Mononuclear cell (primary cell): ENCODE measurements around the gene ALDH3B2. TPM values are rescaled to one million over a fixed set of nuclear protein-coding genes. Genes with fewer than 3 reads are reported as not detected.
"Not testable (repeated sequence)": the region's sequence is repeated elsewhere in the genome, so short reads cannot be mapped to it uniquely, and the experiment has no call there.

ENCODE experiments used
- H3K27me3 ChIP-seq: 2 replicates; pipeline ENCODE4 v1.6.0; 2011; ENCODE audit warnings: low read length, control low read depth; ENCODE audit not compliant: insufficient read depth
- H3K4me1 ChIP-seq: 2 replicates; pipeline ENCODE4 v1.5.1; 2011; ENCODE audit warnings: mild to moderate bottlenecking, low read length, control low read depth; ENCODE audit not compliant: insufficient read depth
- H3K4me3 ChIP-seq: 2 replicates; pipeline ENCODE4 v1.5.1; 2011; ENCODE audit warnings: mild to moderate bottlenecking, low read length, moderate library complexity
- H3K9me3 ChIP-seq: 2 replicates; pipeline ENCODE4 v1.5.1; 2011; ENCODE audit warnings: low read depth, mild to moderate bottlenecking, control low read depth, low read length
- total RNA-seq: library from RNA; depleted of rRNA; stranded (reverse); fragments of >200 nt; gene quantifications from one replicate; pipeline ENCODE4 v1.2.3, GENCODE V29; 2012

ALDH3B2 gene
- total RNA-seq, 1 donor: not detected

DNA sequence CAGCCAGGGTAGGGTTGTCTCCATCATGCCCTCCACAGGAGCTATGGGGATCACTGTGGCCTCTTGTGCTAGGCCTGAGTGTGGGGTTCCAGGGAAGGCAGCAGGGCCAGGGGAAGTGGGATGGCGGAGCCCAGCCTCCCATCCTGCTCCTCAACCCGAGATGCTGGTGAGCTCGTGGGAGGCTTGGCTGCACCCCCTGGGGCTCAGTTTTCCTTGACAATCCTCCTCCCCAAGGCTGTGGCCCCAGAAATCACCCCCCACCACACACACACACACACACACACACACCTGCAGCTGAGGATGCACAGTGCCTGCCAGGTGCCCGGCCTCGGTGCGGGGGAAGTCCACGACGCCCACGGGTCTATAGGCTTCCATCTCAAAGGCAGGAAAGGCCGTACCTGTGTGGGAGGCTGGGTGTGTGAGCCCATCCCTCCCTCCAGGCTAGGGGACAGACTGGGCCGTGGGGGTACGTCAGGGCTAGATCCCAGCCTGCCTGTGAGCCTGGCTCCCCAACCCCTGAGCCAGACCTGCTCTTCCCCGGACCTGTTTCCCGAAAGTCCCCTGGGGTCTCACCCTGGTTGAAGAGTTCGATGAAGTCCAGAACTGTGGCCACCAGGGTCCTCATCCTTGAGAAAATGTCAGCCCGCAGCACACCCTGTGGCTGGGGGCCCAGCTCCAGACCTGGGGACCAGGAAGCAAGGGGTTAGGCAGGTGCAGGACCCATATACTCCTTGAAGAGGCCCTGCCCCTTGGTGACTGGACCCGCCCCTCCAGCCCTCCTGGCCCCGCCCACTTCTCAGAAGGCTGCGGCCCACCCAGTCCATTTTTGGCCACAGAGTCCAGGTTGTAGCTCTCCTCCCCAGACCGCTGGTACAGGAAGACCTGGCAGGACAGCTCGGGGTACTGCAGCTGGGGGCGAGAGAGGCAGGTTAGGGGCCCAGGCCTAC lies 29.7 kb downstream of the ALDH3B2 start:
- peaks cover 39% of the 10 kb centered on the region for H3K4me1 ChIP-seq
- H3K9me3 ChIP-seq: no peaks in the 10 kb centered on the region
- no peak overlapping the region for H3K4me3 ChIP-seq
- no peaks in the 10 kb centered on the region for H3K27me3 ChIP-seq

DNA sequence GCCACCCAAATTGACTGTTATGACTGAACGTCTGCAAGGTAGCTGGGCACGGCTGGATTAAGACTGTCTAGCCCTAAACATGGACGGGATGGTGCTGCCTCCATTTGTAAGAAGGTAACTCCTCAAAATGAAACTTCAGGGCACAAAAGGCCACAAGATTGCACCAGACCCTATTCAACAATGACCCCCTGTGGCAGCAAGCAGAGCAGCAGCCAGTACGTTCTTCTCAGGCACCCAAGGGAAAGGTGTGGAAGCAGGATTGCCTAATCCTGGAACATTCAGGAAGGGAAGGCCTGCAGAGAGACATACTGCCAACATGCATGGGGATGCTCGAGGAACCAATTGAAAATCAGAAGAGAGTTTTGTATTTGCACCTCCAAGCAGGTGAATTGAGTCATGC lies 30.4 kb downstream of the ALDH3B2 start:
- H3K9me3 ChIP-seq: no peaks in the 10 kb centered on the region
- peaks cover 32% of the 10 kb centered on the region for H3K4me1 ChIP-seq
- H3K4me3 ChIP-seq: no peak overlapping the region
- no peaks in the 10 kb centered on the region for H3K27me3 ChIP-seq

DNA sequence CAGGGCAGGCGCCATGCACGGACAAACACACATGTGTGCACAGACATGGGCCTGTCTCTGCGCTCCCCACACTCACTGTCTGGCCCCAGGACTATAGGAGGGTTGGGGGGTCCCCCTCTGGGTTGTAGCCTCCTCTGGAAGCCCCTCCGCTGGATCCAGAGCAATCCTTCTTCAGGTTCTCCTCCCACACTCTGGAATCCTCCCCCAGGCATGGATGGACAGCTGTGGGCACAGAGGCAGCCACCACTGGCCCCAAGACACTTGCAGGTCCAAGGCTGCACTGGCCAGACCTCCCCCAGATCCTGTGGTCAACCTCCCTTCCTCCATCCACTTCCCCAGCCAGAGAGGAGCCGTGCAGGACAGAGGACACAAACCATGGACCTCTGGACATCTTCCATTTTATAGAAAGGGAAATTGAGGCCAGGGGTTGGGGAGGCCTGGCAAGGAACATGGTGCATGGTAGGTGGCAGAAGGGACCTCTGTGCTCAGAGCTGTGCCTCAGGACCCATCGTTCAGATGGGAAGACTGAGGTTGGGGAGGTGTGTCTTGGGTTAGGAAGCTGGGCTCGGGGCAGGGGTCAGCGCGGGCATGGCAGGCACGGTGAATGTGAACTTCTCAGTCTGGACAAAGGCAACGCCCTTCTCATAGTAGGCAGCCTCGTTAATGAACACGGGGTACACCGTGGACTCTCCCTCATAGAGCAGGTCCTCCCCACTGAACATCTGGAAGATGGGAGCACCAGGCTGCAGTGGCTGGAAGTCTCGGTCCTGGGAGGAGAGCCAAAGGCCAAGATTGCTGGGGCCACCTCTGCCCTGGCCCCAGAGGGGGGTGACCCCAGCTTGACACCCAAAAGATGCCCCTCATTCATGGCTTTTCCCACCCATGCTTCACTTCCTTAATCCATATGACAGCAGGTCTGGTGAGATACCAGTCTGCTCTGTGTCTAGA lies 32.0 kb downstream of the ALDH3B2 start:
- H3K9me3 ChIP-seq: no peaks in the 10 kb centered on the region
- peaks cover 16% of the 10 kb centered on the region for H3K4me1 ChIP-seq
- H3K27me3 ChIP-seq: no peaks in the 10 kb centered on the region
- H3K4me3 ChIP-seq: no peak overlapping the region

DNA sequence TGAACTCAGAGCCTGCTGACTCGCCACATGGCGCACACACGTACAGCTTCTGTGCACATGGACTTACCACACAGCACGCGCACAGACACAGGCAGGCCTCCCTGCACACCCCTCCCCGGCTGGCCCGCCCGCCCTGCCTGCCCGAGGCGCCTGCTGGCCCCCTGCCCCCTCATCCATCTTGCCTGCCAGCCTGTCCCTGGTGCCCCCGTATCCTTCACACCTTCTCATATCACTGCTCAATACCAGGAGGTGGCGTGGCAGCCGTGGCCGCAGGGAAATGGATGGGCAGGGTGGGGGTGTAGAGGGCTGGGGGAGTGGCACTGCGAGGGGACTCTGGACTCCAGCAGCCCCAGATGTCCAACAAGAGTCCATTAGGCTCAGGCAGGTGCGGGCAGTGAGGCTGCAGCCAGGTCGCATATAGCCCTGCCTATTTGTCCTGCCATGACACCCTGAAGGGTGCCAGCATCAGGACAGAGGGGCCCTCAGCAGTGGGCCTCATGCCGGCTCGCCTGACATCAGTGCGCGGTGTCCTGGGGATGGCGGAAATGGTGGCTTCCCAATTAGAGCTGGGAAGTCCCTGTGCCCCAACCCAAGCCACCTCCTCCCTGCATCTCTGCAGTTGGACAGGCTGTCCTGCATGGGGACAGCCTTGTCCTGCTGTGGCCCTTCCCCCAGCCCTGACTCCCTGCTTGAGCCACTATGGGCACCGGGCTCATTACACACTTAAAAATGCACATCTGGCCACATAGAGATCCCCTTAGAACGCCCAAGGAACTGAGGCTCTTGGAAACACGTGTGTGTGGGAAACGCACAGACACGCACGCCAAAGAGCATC lies 32.9 kb downstream of the ALDH3B2 start:
- no peaks in the 10 kb centered on the region for H3K27me3 ChIP-seq
- no peak overlapping the region for H3K4me3 ChIP-seq
- H3K4me1 ChIP-seq: peaks cover 7% of the 10 kb centered on the region
- no peaks in the 10 kb centered on the region for H3K9me3 ChIP-seq

DNA sequence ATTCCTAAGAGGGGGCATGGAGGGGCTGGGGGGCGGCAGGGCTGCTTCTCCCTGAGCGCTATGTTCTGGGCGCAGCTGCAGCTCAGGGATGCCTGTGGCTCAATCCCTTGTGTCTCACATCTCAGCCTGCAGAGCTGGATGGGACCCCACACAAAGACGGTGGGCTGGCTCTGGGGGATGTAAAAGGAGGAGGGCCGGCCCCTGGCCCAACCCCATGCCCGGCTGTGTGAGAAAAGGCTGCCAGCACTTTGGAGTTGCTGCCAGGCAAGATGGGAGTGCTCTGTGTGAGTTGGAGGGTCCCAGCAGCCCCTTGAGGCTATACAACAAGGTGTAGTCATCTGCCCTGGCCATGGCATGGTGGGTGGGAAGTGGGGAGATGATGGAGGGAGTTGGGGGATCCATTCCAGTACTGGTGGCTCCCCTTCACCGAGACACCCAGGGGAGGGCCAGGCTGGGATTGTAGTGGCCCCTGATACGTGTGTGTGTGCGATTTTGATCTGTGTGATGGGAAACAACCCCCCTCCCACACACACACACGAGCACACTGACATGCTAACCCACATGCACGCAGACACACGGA lies 33.6 kb downstream of the ALDH3B2 start:
- H3K4me1 ChIP-seq: no peaks in the 10 kb centered on the region
- no peaks in the 10 kb centered on the region for H3K27me3 ChIP-seq
- no peaks in the 10 kb centered on the region for H3K9me3 ChIP-seq
- no peak overlapping the region for H3K4me3 ChIP-seq

DNA sequence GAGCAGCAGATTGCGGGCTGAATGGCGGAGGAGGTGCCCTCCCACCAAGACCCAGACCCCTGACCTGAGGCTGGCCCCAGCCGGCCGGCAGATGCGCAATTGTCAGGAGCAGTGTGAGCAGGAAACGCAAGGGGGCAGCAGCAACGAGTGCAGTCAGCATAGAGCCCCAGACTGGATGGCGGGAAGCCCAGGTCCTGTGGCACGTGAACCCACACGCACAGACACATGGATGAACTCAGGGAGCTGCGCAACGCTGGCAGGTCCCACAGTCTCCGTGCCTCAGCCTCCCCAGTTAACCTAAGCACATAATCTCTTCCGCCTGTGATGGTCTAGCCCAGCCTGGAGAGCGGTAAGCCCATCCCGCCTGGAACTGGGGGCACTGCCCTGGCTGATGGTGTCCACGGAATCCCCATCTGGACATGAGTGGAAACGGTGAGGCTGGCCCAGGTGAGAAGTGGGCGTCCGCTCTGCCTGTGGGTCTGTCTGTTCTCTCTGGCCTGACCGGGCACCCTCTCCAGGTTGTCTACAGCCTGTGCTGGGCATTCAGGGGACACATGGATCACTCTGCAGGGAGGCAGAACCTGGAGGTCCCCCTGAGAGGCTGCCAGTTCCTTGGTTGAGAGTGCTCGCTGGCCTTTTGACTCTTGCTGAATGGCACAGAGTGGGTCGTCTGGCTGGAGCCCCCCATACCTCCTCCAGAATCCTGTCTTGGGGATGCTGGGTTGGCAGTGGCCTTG lies 34.2 kb downstream of the ALDH3B2 start:
- H3K4me1 ChIP-seq: no peaks in the 10 kb centered on the region

DNA sequence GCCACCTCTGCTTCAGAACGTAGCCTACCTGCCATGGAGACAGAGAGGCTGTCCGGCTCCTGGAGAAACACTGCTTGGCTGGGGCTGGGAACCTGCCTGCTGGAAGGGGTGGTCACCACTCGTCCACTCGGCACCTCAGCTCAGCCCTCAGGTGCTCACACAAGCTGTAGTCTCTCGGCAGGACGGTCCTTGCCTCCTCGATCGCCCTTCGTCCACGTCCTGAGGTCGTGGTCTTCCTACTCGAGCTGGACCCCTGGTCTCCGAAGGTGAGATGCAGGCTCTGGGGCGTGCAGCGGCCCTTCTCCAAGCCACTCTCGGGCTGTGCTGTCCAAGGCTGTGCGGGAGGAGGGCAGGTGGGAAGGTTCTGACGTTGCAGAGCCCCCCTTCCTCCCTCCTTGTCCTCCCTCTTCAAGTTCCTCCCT lies 35.0 kb downstream of the ALDH3B2 start, which contains the start of gene TBX10:
TSS of gene TBX10 (minus strand) at position 326 of the 422 bp plus-strand sequence. CDS start at position 35, 291 bp downstream.
- H3K4me1 ChIP-seq: no peaks in the 10 kb centered on the region
- no peaks in the 10 kb centered on the region for H3K27me3 ChIP-seq
- no peaks in the 10 kb centered on the region for H3K9me3 ChIP-seq
- H3K4me3 ChIP-seq: no peak within 1 kb of the TSS

More for the DNA sequence above, 34.2 kb downstream of the ALDH3B2 start:
- H3K27me3 ChIP-seq: no peaks in the 10 kb centered on the region
- no peaks in the 10 kb centered on the region for H3K9me3 ChIP-seq
- H3K4me3 ChIP-seq: no peak overlapping the region

DNA sequence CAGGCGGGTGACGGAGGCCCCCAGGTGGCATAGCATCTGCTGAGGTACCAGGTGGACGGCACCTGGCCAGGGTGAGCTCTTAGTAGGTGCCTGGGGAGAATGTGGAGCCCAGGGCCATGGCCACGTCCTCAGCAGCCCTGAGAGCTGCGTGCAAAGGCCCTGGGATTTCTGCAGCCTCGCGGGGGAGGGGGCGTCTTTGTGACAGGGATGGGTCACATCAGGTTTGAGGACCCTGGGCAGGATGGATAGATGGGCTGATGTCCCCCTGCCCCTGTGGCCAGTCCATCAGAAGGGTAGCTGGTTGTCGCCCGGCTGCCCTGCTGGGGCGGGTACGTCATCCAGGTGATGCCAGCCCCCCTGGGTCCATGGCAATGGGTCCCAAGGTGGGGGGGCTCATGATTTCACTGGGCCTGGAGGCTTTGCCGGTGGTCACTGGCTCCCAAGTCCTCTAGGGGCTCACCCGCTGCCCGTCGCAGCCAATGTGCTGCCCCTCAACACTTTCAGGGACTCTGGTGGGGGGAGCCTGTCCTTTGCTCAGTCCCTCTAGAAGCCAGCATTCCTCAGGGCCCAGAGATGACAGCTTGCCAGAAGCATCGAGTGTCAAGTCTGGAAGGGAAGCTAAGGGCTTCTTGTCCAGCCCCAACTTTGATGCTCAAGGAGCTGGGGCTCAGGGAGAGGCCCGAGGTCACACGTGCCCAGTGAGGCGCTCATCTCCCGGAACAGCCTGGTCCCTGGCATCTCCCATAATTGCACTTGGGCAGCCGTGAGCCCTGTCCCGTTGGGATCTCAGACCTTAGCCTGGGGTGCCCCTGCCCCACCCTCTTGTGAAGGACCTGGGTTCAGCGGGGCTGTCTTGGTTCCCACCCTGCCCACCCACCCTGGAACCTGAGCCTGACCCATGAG lies 35.6 kb downstream of the ALDH3B2 start:
- H3K4me3 ChIP-seq: no peak overlapping the region
- no peaks in the 10 kb centered on the region for H3K27me3 ChIP-seq
- no peaks in the 10 kb centered on the region for H3K4me1 ChIP-seq
- H3K9me3 ChIP-seq: no peaks in the 10 kb centered on the region

DNA sequence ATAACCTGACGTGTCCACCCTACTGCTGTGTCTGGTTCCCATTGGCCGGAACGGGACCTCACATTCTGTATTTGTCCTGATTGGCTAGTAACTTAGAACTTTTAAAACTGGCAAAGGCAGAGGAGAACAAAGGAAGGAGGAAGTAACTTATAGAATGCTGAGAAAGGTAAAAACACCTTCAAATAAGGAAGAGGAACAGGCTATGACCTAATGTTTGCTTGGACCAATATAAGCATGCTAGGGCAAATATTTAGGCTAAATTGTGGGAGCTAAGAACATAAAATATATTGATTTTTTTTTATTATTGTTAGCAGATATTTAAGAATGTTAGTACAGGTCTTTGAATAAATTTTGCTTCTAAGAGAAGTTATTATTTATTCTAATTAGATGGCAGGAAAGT lies 37.0 kb downstream of the ALDH3B2 start:
- H3K4me3 ChIP-seq, H3K4me1 ChIP-seq, H3K9me3 ChIP-seq: not testable (repeated sequence)

DNA sequence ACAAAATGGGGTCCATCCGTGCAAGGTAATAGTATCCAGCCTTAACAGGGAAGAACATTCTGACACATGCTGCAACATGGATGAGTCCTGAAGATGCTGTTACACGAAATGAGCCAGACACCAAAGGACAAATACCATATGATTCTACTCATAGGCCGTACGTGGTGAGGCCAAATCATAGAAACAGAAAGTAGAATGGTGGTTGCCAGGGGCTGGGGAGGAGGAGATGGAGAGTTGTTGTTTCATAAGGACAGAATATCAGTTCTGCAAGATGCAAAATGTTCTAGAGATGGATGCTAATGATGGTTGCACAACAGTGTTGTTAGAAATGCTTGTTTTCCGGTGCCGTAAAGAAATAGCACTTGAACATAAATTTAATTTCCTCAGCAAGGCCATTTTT lies 37.5 kb downstream of the ALDH3B2 start:
- H3K9me3 ChIP-seq: no peaks in the 10 kb centered on the region
- no peak overlapping the region for H3K4me3 ChIP-seq
- H3K27me3 ChIP-seq: no peaks in the 10 kb centered on the region
- H3K4me1 ChIP-seq: no peaks in the 10 kb centered on the region

More for the DNA sequence above, 37.0 kb downstream of the ALDH3B2 start:
- H3K27me3 ChIP-seq: not testable (repeated sequence)

DNA sequence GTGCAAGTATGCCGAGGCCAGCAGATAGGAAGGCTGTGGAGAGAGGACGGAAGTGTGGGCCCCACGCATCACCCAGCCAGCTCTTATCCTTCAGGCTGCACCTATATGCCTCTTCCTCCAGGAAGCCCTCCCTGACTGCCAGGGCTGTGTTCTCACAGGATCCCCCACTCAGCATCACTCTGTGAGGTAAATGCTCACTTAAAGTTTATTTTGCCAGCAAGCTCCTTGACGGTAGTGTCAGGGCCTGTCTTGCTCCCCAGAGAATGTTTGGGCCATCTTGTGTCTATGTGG lies 39.2 kb downstream of the ALDH3B2 start:
- H3K27me3 ChIP-seq: no peaks in the 10 kb centered on the region
- no peak overlapping the region for H3K4me3 ChIP-seq
- H3K9me3 ChIP-seq: no peaks in the 10 kb centered on the region
- peaks cover 10% of the 10 kb centered on the region for H3K4me1 ChIP-seq

DNA sequence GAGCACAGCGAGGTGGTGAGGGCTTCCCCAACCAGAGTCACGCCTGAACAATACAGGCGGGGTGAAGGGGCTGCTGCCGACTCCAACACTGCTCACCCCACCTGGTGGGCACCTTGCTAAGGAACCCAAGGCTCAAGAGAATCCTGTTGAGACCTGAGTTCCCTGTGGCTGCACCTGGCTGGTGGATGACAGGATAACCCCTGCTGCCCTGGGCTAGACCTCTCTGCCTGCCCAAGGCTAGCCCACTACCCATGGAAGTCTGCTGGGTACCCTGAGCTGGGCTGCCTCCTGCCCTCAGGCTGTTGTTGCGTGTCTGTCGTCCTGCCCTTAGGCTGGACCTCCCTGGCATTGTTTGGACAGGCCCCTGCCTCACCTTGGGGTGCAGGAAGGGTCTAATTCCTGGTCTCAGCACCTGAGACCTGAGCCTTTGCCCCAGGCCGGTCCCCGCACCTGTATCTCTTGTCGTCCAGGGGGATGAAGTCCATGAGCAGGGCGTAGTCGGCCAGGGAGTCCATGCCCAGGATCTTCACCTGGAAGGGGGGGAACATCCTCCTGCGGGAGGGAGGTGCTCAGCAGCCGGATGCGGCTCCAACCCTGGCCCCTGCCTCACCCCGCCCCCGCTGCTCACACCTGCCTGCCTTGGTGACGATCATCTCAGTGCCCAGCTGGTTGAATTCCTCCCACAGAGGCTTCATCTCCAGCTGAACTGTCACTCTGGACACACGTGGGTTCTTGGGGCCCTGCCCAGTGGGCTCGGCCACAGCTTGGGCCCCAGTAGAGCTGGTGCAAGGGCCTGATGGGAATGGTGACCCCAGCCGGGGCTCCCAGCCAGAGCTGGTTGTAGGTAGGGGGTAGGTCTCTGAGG lies 39.8 kb downstream of the ALDH3B2 start:
- H3K4me1 ChIP-seq: peaks cover 11% of the 10 kb centered on the region

More for the DNA sequence above, 39.8 kb downstream of the ALDH3B2 start:
- H3K4me3 ChIP-seq: no peak overlapping the region
- H3K27me3 ChIP-seq: no peaks in the 10 kb centered on the region
- H3K9me3 ChIP-seq: no peaks in the 10 kb centered on the region
